Stimulated activated memory B cell treated with anti-CD40 and anti-IgM and Interleukin-4, amounts not matched to agents 10 μg/mL and 1 μg/mL and 100 μg/mL, for 72 hours (primary cell): ENCODE measurements around the gene ACVR1.
A peak's percentile ranks its signal among the peaks of the same experiment; 100 is the strongest.

ENCODE experiments used
- ATAC-seq: fragments of 150-1000 bp; cut with Tn5 transposase; 2 replicates; pipeline ENCODE4 v1.10.0; 2021
- H3K27ac Mint-ChIP-seq: one replicate; pipeline ENCODE4 v1.8.0; 2022; ENCODE audit warnings: mild to moderate bottlenecking, mixed read lengths
- H3K27me3 Mint-ChIP-seq: one replicate; pipeline ENCODE4 v1.8.0; 2022; ENCODE audit warnings: mixed read lengths
- H3K36me3 Mint-ChIP-seq: one replicate; pipeline ENCODE4 v1.8.0; 2022; ENCODE audit warnings: mixed read lengths
- H3K4me1 Mint-ChIP-seq: one replicate; pipeline ENCODE4 v1.8.0; 2022; ENCODE audit warnings: mixed read lengths
- H3K4me3 Mint-ChIP-seq: one replicate; pipeline ENCODE4 v1.8.0; 2022; ENCODE audit warnings: mild to moderate bottlenecking, moderate library complexity, mixed read lengths
- H3K9me3 Mint-ChIP-seq: one replicate; pipeline ENCODE4 v1.8.0; 2022; ENCODE audit warnings: mixed read lengths

Gene ACVR1

GRCh38 chr2:157848213-157848612 lies 27.9 kb downstream of the ACVR1 start:
- Mint-ChIP-seq H3K4me1 (peaks cover 7% of the 10 kb centered on the region), H3K9me3 (no peaks in the 10 kb centered on the region), H3K4me3 (no peak overlapping the region), H3K36me3 (peaks cover 47% of the 10 kb centered on the region), H3K27ac (no peak overlapping the region), H3K27me3 (no peaks in the 10 kb centered on the region)
- no peak for ATAC-seq

- H3K27me3 Mint-ChIP-seq, result no peaks in the 10 kb centered on the region
- no peak for ATAC-seq
- peaks cover 46% of the 10 kb centered on the region for H3K36me3 Mint-ChIP-seq
- no peak overlapping the region for H3K27ac Mint-ChIP-seq
- no peaks in the 10 kb centered on the region for H3K9me3 Mint-ChIP-seq
- H3K4me3 Mint-ChIP-seq, result no peak overlapping the region
- H3K4me1 Mint-ChIP-seq, result peaks cover 11% of the 10 kb centered on the region
Observed at GRCh38 chr2:157845081-157845480, 31.0 kb downstream of the ACVR1 start.

- peaks cover 45% of the 10 kb centered on the region for H3K36me3 Mint-ChIP-seq
- H3K9me3 Mint-ChIP-seq, result no peaks in the 10 kb centered on the region
Observed at GRCh38 chr2:157843935-157844334, 32.2 kb downstream of the ACVR1 start.

GRCh38 chr2:157843081-157843480 lies 33.0 kb downstream of the ACVR1 start:
- Mint-ChIP-seq H3K4me1 (peaks cover 22% of the 10 kb centered on the region), H3K36me3 (peaks cover 37% of the 10 kb centered on the region), H3K9me3 (no peaks in the 10 kb centered on the region), H3K27ac (no peak overlapping the region), H3K4me3 (no peak overlapping the region), H3K27me3 (no peaks in the 10 kb centered on the region)
- no peak for ATAC-seq

More at GRCh38 chr2:157843935-157844334, 32.2 kb downstream of the ACVR1 start:
- Mint-ChIP-seq H3K27me3 (no peaks in the 10 kb centered on the region), H3K27ac (no peak overlapping the region), H3K4me3 (no peak overlapping the region), H3K4me1 (peaks cover 17% of the 10 kb centered on the region)
- no peak for ATAC-seq

- Mint-ChIP-seq H3K27ac (no peak overlapping the region), H3K27me3 (no peaks in the 10 kb centered on the region), H3K4me1 (peaks cover 22% of the 10 kb centered on the region), H3K36me3 (peaks cover 34% of the 10 kb centered on the region), H3K4me3 (no peak overlapping the region), H3K9me3 (no peaks in the 10 kb centered on the region)
- ATAC-seq, result no peak
Observed at GRCh38 chr2:157842106-157842879, 33.8 kb downstream of the ACVR1 start.

GRCh38 chr2:157841485-157841884 lies 34.6 kb downstream of the ACVR1 start:
- ATAC-seq, result no peak
- peaks cover 40% of the 10 kb centered on the region for H3K36me3 Mint-ChIP-seq
- no peak overlapping the region for H3K4me3 Mint-ChIP-seq
- no peak overlapping the region for H3K27ac Mint-ChIP-seq
- H3K4me1 Mint-ChIP-seq, result peaks cover 22% of the 10 kb centered on the region
- no peaks in the 10 kb centered on the region for H3K27me3 Mint-ChIP-seq
- H3K9me3 Mint-ChIP-seq, result no peaks in the 10 kb centered on the region

- H3K27me3 Mint-ChIP-seq, result no peaks in the 10 kb centered on the region
- no peak overlapping the region for H3K4me3 Mint-ChIP-seq
- no peak for ATAC-seq
- peaks cover 22% of the 10 kb centered on the region for H3K4me1 Mint-ChIP-seq
- H3K36me3 Mint-ChIP-seq, result peaks cover 39% of the 10 kb centered on the region
- H3K9me3 Mint-ChIP-seq, result no peaks in the 10 kb centered on the region
- H3K27ac Mint-ChIP-seq, result no peak overlapping the region
Observed at GRCh38 chr2:157840568-157841156, 35.5 kb downstream of the ACVR1 start.

GRCh38 chr2:157839822-157840221 lies 36.3 kb downstream of the ACVR1 start:
- Mint-ChIP-seq H3K9me3 (no peaks in the 10 kb centered on the region), H3K27ac (no peak overlapping the region), H3K4me1 (peaks cover 15% of the 10 kb centered on the region), H3K36me3 (peaks cover 32% of the 10 kb centered on the region), H3K27me3 (no peaks in the 10 kb centered on the region), H3K4me3 (no peak overlapping the region)
- no peak for ATAC-seq

- H3K27ac Mint-ChIP-seq, result no peak overlapping the region
- no peaks in the 10 kb centered on the region for H3K27me3 Mint-ChIP-seq
- no peaks in the 10 kb centered on the region for H3K9me3 Mint-ChIP-seq
- peaks cover 28% of the 10 kb centered on the region for H3K36me3 Mint-ChIP-seq
- H3K4me1 Mint-ChIP-seq, result peaks cover 15% of the 10 kb centered on the region
- peak; percentile 27 for ATAC-seq
- no peak overlapping the region for H3K4me3 Mint-ChIP-seq
Observed at GRCh38 chr2:157839162-157839801, 36.8 kb downstream of the ACVR1 start.

GRCh38 chr2:157838442-157839161 lies 37.5 kb downstream of the ACVR1 start:
- no peaks in the 10 kb centered on the region for H3K27me3 Mint-ChIP-seq
- no peak overlapping the region for H3K4me3 Mint-ChIP-seq
- no peaks in the 10 kb centered on the region for H3K9me3 Mint-ChIP-seq
- no peak overlapping the region for H3K27ac Mint-ChIP-seq
- peaks cover 15% of the 10 kb centered on the region for H3K4me1 Mint-ChIP-seq
- peak; percentile 48 for ATAC-seq
- peaks cover 25% of the 10 kb centered on the region for H3K36me3 Mint-ChIP-seq

GRCh38 chr2:157837851-157838441 lies 38.2 kb downstream of the ACVR1 start:
- H3K27ac Mint-ChIP-seq, result no peak overlapping the region
- no peak for ATAC-seq
- H3K4me3 Mint-ChIP-seq, result no peak overlapping the region
- H3K9me3 Mint-ChIP-seq, result no peaks in the 10 kb centered on the region
- no peaks in the 10 kb centered on the region for H3K27me3 Mint-ChIP-seq
- peaks cover 25% of the 10 kb centered on the region for H3K36me3 Mint-ChIP-seq
- H3K4me1 Mint-ChIP-seq, result peaks cover 15% of the 10 kb centered on the region

- ATAC-seq, result no peak
- no peaks in the 10 kb centered on the region for H3K27me3 Mint-ChIP-seq
- peaks cover 25% of the 10 kb centered on the region for H3K36me3 Mint-ChIP-seq
- H3K4me1 Mint-ChIP-seq, result peaks cover 15% of the 10 kb centered on the region
- no peak overlapping the region for H3K27ac Mint-ChIP-seq
- no peaks in the 10 kb centered on the region for H3K9me3 Mint-ChIP-seq
- no peak overlapping the region for H3K4me3 Mint-ChIP-seq
Observed at GRCh38 chr2:157836531-157836930, 39.6 kb downstream of the ACVR1 start.

GRCh38 chr2:157835425-157835824 lies 40.7 kb downstream of the ACVR1 start:
- H3K9me3 Mint-ChIP-seq, result no peaks in the 10 kb centered on the region
- no peak overlapping the region for H3K4me3 Mint-ChIP-seq
- no peak overlapping the region for H3K27ac Mint-ChIP-seq
- no peak for ATAC-seq
- peaks cover 25% of the 10 kb centered on the region for H3K36me3 Mint-ChIP-seq
- no peaks in the 10 kb centered on the region for H3K27me3 Mint-ChIP-seq
- H3K4me1 Mint-ChIP-seq, result peaks cover 15% of the 10 kb centered on the region

GRCh38 chr2:157835006-157835405 lies 41.1 kb downstream of the ACVR1 start:
- Mint-ChIP-seq H3K27ac (no peak overlapping the region), H3K9me3 (no peaks in the 10 kb centered on the region), H3K36me3 (peaks cover 21% of the 10 kb centered on the region), H3K4me1 (peaks cover 10% of the 10 kb centered on the region), H3K4me3 (no peak overlapping the region), H3K27me3 (no peaks in the 10 kb centered on the region)
- ATAC-seq, result no peak

- Mint-ChIP-seq H3K27me3 (no peaks in the 10 kb centered on the region), H3K4me3 (no peak overlapping the region), H3K9me3 (no peaks in the 10 kb centered on the region), H3K4me1 (peaks cover 3% of the 10 kb centered on the region), H3K36me3 (peaks cover 15% of the 10 kb centered on the region), H3K27ac (no peak overlapping the region)
- ATAC-seq, result no peak
Observed at GRCh38 chr2:157833721-157834120, 42.4 kb downstream of the ACVR1 start.
